Stimulated activated naive CD8-positive, alpha-beta T cell treated with anti-CD3 and anti-CD28 coated beads, Interleukin-15, amount 100 ng/mL, for 72 hours (primary cell): ENCODE results near the gene ITGA11.
"Not testable (repeated sequence)": the region's sequence is repeated elsewhere in the genome, so short reads cannot be mapped to it uniquely, and the experiment has no call there.

Source experiments
- ATAC-seq: fragments of 150-1000 bp; cut with Tn5 transposase; 2 replicates; pipeline ENCODE4 v1.10.0; 2021; ENCODE audit warnings: mild to moderate bottlenecking, moderate library complexity
- DNase-seq, 2 donors: peaks; one replicate each; pipeline ENCODE4 v3.0.0; 2021 to 2022
- H3K27ac Mint-ChIP-seq, 2 donors: one replicate each; pipeline ENCODE4 v1.8.0; 2022; ENCODE audit warnings: mild to moderate bottlenecking in 2 of 2, mixed read lengths in 2 of 2, moderate library complexity in 2 of 2
- H3K27me3 Mint-ChIP-seq: one replicate; pipeline ENCODE4 v1.8.0; 2022; ENCODE audit warnings: mixed read lengths
- H3K4me1 Mint-ChIP-seq: one replicate; pipeline ENCODE4 v1.8.0; 2022; ENCODE audit warnings: mild to moderate bottlenecking, mixed read lengths
- H3K4me3 Mint-ChIP-seq, 2 donors: one replicate each; pipeline ENCODE4 v1.8.0; 2022; ENCODE audit warnings: mild to moderate bottlenecking in 2 of 2, mixed read lengths in 2 of 2, moderate library complexity in 1 of 2
- H3K9me3 Mint-ChIP-seq, 2 donors: one replicate each; pipeline ENCODE4 v1.8.0; 2022; ENCODE audit warnings: mixed read lengths in 2 of 2

The ITGA11 gene

DNA sequence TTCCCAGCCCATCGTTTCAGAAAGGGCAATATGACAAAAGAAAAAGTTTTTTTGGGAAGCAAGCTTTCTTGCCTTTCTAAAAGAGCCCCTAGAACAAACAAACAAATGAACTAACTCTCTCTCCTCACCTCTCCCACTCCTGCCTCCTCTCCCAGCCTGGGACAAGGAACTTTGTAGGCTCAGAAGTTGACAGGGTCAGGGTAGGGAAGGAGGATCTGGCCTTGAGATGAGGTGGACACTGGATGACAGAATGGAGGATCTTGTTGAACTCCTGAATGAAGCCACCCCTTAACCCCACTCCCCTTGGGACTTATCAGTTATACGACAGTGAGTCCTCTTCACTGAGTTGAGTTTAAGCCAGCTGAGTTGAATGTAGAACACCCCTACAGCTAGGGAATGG, 1.6 kb upstream of the ITGA11 start:
- DNase-seq, result no peak

GRCh38 chr15:68432441-68433064, 590 bp upstream of the ITGA11 start:
- Mint-ChIP-seq H3K9me3 (no peaks in the 10 kb centered on the region), H3K27me3 (peaks cover 92% of the 10 kb centered on the region), H3K4me1 (peaks cover 8% of the 10 kb centered on the region), H3K27ac (no peak overlapping the region), H3K4me3 (peak overlapping the region in 1 of 2 donors; percentile 14)
- DNase-seq, result no peak
- no peak for ATAC-seq

More for the DNA sequence above, 1.6 kb upstream of the ITGA11 start:
- H3K4me1 Mint-ChIP-seq, result peaks cover 8% of the 10 kb centered on the region
- no peaks in the 10 kb centered on the region for H3K9me3 Mint-ChIP-seq
- H3K27ac Mint-ChIP-seq, result no peak overlapping the region
- no peak for ATAC-seq
- no peak overlapping the region for H3K4me3 Mint-ChIP-seq
- H3K27me3 Mint-ChIP-seq, result peaks cover 92% of the 10 kb centered on the region

DNA sequence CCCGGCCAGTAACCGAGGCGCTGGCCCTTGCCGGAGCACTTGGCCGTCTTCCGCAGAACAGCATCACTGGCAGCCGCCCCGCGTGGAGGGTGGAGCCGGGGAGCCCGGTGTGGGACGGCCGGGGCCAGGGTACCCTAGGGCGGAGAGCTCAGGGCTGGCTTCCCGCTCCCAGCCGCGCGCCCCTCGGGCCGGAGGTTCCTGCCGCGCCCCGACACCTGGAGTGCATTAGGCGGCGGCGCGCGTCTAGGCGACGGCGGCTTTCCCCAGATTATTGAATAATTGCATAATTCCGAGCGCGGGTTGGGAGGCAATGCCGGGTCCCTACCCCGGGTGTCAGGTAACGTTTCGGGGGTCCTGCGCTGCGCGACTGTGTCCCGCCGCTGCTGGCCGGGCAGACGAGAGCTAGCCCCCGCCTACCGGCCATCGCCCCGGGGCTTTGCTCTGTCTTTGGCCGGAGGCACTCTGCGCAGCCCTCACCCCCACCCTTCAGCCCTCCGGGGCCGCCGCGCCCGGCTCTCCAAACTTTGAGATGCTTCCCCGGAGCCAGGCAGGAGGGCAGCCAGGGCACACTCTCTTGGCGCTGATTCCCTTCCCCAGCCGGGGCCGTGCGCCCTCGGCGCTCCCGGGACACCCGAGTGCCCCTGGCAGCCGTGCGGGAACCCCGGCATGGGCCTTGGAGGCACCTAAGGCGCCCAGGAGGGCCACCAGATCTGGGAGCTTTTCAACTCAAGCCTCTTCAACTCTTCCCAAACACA, 749 bp downstream of the ITGA11 start:
- H3K4me3 Mint-ChIP-seq, result no peak overlapping the region
- H3K27ac Mint-ChIP-seq, result no peak overlapping the region
- H3K9me3 Mint-ChIP-seq, result no peaks in the 10 kb centered on the region
- ATAC-seq (no peak), DNase-seq (no peak)
- H3K27me3 Mint-ChIP-seq, result peaks cover 85% of the 10 kb centered on the region
- peaks cover 8% of the 10 kb centered on the region for H3K4me1 Mint-ChIP-seq

- H3K9me3 Mint-ChIP-seq, result no peaks in the 10 kb centered on the region
- ATAC-seq, result no peak
- no peak overlapping the region for H3K27ac Mint-ChIP-seq
- H3K27me3 Mint-ChIP-seq, result peaks cover 80% of the 10 kb centered on the region
- no peak overlapping the region for H3K4me3 Mint-ChIP-seq
- DNase-seq, result no peak
- H3K4me1 Mint-ChIP-seq, result peaks cover 8% of the 10 kb centered on the region
Observed at GRCh38 chr15:68430471-68431036, 1.4 kb downstream of the ITGA11 start.

DNA sequence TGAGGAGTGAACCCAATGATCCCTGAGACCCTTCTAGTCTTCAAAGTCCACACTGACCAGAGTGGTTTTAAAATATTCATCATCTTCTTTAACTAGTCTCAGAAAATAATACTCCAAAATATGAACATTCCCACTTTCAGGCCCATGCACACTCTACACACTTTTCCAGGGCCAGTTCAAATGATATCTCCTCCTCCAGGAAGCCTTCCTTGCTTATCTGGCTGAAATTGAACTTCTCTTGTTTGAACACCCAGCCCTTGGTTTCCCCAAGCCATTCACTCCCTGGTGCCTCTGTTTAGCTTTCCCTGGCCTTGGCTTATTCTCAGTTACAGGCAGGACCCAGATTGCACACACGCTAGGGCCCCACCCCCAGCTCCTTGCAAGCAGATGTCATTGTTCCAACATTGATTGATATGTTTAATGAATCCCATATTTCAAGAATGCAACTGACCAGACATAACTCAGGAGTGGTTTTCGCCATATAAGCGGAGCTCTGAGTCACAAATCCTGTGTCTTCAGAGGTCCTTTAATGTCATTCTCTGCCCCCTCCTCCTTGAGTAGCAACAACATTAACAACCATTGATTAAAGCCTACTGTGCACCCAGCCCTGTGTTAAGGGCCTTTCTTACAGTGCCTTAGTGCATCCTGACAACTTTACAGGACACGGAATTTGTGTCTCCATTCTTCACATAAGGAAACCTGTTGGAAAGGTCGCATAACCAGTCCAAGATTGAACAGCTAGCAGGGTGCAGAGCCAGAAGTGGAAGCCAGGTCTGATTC, 2.1 kb downstream of the ITGA11 start:
- H3K27me3 Mint-ChIP-seq, result peaks cover 74% of the 10 kb centered on the region
- no peaks in the 10 kb centered on the region for H3K9me3 Mint-ChIP-seq
- peaks cover 8% of the 10 kb centered on the region for H3K4me1 Mint-ChIP-seq
- H3K4me3 Mint-ChIP-seq, result no peak overlapping the region
- DNase-seq (no peak), ATAC-seq (no peak)
- no peak overlapping the region for H3K27ac Mint-ChIP-seq

- DNase-seq (no peak), ATAC-seq (no peak)
- Mint-ChIP-seq H3K4me1 (peaks cover 8% of the 10 kb centered on the region), H3K27me3 (peaks cover 63% of the 10 kb centered on the region), H3K9me3 (no peaks in the 10 kb centered on the region), H3K27ac (no peak overlapping the region), H3K4me3 (no peak overlapping the region)
Observed at GRCh38 chr15:68428431-68428940, 3.5 kb downstream of the ITGA11 start.

DNA sequence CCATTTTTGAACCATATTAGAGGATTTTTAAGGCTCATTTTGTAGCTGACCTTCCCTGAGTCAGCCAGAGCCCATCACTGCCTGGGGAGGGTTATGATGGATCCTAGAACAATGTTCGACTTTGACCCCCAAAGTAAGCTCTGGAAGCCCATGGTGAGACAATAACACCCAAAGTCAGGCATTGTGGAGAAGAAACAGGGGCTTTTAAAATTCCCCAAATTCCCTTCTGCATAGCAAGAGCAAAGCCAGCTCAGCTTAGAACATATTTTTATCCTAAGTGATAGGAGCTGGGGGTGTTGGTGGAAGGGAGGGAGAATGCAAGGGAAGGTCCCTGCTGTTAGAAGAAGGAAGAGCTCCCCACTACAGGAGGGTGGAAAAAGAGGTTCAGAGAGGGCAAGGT, 4.0 kb downstream of the ITGA11 start:
- H3K9me3 Mint-ChIP-seq, result no peaks in the 10 kb centered on the region
- DNase-seq, result no peak
- peaks cover 59% of the 10 kb centered on the region for H3K27me3 Mint-ChIP-seq

DNA sequence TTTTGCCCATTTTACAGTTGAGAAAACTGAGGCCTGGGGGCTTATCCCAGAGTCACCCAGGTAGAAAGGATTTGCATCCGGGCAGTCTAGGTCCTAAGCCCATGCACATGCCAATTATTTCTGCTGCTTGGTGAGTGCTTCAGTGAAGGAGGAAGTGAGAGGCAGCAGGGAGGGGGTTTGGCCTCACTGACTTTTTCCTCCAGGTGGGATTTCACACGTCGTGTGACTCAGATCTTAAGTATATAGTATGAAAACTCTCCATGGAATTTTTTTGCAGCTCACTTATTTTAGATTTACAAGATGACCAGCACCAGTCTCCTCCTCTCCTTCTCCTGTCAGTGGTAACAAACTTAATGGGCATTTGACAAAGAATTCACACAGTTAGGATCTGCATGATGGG, 4.6 kb downstream of the ITGA11 start:
- peaks cover 53% of the 10 kb centered on the region for H3K27me3 Mint-ChIP-seq
- H3K9me3 Mint-ChIP-seq, result no peaks in the 10 kb centered on the region
- H3K27ac Mint-ChIP-seq, result no peak overlapping the region
- no peak overlapping the region for H3K4me3 Mint-ChIP-seq
- ATAC-seq (no peak), DNase-seq (no peak)
- peaks cover 3% of the 10 kb centered on the region for H3K4me1 Mint-ChIP-seq

More for the DNA sequence above, 4.0 kb downstream of the ITGA11 start:
- Mint-ChIP-seq H3K4me3 (no peak overlapping the region), H3K4me1 (peaks cover 8% of the 10 kb centered on the region), H3K27ac (no peak overlapping the region)
- no peak for ATAC-seq

DNA sequence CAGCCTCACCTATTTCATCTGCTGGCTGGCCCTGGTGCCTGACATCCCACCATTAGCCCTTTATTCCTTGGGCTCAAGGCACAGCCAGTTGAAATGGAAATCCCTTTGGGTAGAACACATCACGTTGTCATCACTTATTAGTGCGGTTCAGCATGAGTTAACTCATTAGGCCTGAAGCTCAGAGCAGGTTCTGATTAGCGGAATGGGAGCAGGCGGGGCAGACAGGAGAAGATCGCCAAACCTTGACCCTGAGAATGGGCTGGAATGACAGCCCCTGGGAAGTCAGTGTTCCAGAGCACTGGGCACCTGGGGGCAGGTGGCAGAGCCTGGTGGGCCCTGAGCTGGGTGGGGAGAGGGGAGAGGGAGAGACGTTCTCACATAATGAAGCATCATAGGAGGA, 5.8 kb downstream of the ITGA11 start:
- H3K27me3 Mint-ChIP-seq, result peaks cover 40% of the 10 kb centered on the region
- H3K9me3 Mint-ChIP-seq, result no peaks in the 10 kb centered on the region
- H3K27ac Mint-ChIP-seq, result no peak overlapping the region
- ATAC-seq, result no peak
- H3K4me3 Mint-ChIP-seq, result no peak overlapping the region
- no peaks in the 10 kb centered on the region for H3K4me1 Mint-ChIP-seq
- DNase-seq, result no peak

DNA sequence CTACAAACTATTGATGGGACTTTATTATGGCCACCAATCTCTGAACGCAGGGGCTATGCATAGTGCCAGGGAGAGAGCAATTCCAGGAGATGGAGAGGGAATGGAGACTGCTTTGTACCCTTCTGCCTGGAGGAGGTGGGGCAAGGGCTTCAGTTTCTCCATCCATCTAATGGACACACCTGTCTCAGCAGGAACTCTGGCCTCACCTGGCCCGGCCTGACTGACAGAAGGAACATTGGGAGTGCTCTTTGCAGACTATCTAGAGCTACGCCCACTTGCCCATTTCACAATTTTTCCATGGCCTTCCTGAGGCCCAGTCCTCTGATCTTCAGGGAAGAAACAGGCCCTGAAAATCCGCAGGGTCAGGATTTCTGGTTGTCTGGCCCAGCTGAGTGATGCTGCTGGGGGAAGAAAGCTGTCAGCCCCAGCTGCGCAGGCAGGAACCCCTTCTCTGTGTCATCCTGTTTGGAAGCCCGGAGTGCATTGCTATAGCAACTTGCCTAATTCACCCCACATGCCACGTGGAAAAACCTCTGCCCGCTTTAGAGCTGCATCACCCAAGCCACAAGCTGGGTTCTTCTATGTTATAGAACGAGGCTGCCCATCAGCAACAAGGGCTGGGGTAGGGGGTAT, 6.4 kb downstream of the ITGA11 start:
- ATAC-seq (no peak), DNase-seq (no peak)
- Mint-ChIP-seq H3K4me1 (no peaks in the 10 kb centered on the region), H3K27me3 (peaks cover 35% of the 10 kb centered on the region), H3K9me3 (no peaks in the 10 kb centered on the region), H3K27ac (no peak overlapping the region), H3K4me3 (no peak overlapping the region)

GRCh38 chr15:68424754-68425390, 7.1 kb downstream of the ITGA11 start:
- no peaks in the 10 kb centered on the region for H3K4me1 Mint-ChIP-seq
- DNase-seq, result no peak
- no peak overlapping the region for H3K4me3 Mint-ChIP-seq
- H3K27ac Mint-ChIP-seq, result no peak overlapping the region
- H3K9me3 Mint-ChIP-seq, result no peaks in the 10 kb centered on the region
- no peak for ATAC-seq
- H3K27me3 Mint-ChIP-seq, result peaks cover 28% of the 10 kb centered on the region

GRCh38 chr15:68423359-68424296, 8.3 kb downstream of the ITGA11 start:
- H3K4me3 Mint-ChIP-seq, result no peak overlapping the region
- no peaks in the 10 kb centered on the region for H3K4me1 Mint-ChIP-seq
- H3K27me3 Mint-ChIP-seq, result peaks cover 17% of the 10 kb centered on the region
- DNase-seq (no peak), ATAC-seq (no peak)
- no peak overlapping the region for H3K27ac Mint-ChIP-seq
- H3K9me3 Mint-ChIP-seq, result no peaks in the 10 kb centered on the region

DNA sequence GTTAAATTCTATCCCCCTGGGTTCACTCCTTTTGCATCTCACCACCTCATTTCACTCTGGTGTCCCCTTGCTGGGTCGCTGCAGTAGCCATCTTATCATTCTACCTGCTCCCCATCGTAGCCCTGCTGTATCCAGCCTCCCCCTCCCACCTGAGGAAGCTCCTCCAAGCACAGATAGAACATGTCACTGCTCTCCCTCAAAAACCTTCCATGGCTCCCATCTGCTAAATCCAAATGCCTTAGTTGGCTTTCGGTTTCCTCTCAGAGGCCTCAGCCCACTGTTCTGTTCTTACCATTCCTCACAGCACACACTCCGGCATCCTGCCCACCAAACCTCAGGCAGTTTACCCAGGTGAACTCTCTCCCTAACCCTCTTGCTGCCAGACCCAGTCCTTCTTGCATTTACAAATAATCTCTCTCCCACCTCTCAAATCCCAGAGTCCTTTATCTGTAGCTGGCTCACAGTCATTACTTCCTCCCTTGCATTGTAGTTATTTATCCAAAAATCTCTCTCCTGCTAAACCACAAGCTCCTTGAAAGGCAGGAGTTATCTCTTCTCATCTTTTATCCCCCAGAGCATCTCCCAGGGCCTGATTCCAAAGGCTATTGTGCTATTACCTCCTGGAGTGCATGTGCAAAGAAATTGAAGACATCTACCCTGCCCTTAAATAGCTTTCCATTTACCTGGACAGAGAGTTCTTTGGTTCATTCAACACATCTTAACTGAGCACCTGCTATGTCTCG, 9.4 kb downstream of the ITGA11 start:
- H3K27ac Mint-ChIP-seq, result peak overlapping the region in 1 of 2 donors; percentile 28
- not testable (repeated sequence) for ATAC-seq, H3K4me1 Mint-ChIP-seq, H3K4me3 Mint-ChIP-seq, H3K27me3 Mint-ChIP-seq, H3K9me3 Mint-ChIP-seq, DNase-seq
